HL-60 (cell line): ENCODE measurements around the gene LRIT1.

ENCODE experiments used
- POLR2AphosphoS5 ChIP-seq: IDR thresholded peaks from 2 replicates; pipeline ENCODE4 v1.6.1; 2012; ENCODE audit warnings: low read depth
- TF ChIP-seq, protein P1 (sequence below): IDR thresholded peaks from one replicate; pipeline ENCODE4 v1.5.1; 2011; ENCODE audit warnings: low read length, control low read depth, inconsistent platforms; ENCODE audit not compliant: insufficient read depth

DNA sequence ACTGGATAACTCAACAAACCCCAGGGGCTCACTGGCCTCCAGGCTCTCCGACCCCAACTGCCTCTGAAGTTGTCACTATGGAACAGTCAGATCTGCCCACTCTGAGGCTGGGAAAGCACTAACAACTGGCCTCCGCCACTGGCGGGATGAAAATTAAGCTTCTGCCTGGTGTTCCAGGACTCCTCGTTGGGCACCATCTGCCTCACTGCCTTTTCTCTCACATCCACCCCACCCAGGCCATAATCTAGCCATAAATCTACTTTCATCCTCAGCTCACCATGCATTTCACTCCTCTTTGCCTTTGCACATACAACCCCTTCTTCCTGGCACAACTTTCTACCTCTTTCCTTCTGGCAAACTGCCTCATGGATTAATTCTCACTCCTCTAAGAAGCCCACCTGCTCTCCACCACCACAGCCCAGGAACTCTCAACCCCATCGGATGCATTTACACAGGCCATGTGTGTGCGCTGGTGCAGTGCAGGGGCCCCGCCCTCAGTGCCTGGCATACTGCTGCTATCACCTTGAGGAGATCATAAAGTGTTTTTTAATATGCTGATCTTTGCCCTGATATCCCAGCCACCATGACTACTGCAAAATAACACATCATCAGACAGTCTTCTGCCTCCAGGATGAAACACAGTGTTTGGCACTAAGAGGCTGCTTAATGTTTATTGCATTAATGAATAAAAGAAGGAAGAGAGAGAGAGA is 43.0 kb downstream of the LRIT1 start:
- no peak for TF ChIP-seq POLR2AphosphoS5
- TF ChIP-seq, protein P1, sequence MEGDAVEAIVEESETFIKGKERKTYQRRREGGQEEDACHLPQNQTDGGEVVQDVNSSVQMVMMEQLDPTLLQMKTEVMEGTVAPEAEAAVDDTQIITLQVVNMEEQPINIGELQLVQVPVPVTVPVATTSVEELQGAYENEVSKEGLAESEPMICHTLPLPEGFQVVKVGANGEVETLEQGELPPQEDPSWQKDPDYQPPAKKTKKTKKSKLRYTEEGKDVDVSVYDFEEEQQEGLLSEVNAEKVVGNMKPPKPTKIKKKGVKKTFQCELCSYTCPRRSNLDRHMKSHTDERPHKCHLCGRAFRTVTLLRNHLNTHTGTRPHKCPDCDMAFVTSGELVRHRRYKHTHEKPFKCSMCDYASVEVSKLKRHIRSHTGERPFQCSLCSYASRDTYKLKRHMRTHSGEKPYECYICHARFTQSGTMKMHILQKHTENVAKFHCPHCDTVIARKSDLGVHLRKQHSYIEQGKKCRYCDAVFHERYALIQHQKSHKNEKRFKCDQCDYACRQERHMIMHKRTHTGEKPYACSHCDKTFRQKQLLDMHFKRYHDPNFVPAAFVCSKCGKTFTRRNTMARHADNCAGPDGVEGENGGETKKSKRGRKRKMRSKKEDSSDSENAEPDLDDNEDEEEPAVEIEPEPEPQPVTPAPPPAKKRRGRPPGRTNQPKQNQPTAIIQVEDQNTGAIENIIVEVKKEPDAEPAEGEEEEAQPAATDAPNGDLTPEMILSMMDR = no peak
